ENCODE measurements around the gene PUS3. TPM values are rescaled to one million over a fixed set of nuclear protein-coding genes. Genes with fewer than 3 reads are reported as not detected.

Gene PUS3
- total and polyA plus RNA-seq, 8 donors = 8.7 to 19.1 (median 15.8) TPM

- no peak for ATAC-seq
- H3K27ac ChIP-seq = no peak overlapping the region
- H3K9me3 ChIP-seq = peaks cover 0 to 23% of the 10 kb centered on the region in 2 donors
- DNase-seq = no peak
- H3K4me1 ChIP-seq = no peaks in the 10 kb centered on the region
- intact Hi-C loops (cut with DNase I) = no loop called here
- H3K27me3 ChIP-seq = no peaks in the 10 kb centered on the region
- H3K4me3 ChIP-seq = no peak overlapping the region
- H3K36me3 ChIP-seq = no peaks in the 10 kb centered on the region
- no peak for TF ChIP-seq CTCF (IDR thresholded peaks at IDR 0.05)
Observed at GRCh38 chr11:125846188-125846587, 56.8 kb downstream of the PUS3 start.

Other genes starting within 250 kb of the PUS3 start
- not detected for gene ACRV1, start 222.4 kb downstream of the PUS3 start, total RNA-seq
- gene ACRV1, start 222.4 kb downstream of the PUS3 start, polyA plus RNA-seq (ENCODE audit: insufficient read length in 6 of 6) = 1 to 10 TPM in 2 of 6 donors, under 1 TPM in 4; 0.84 to 1.5 (median 0.96) TPM
- gene PATE1, start 156.9 kb downstream of the PUS3 start, total RNA-seq = not detected
- gene PATE1, start 156.9 kb downstream of the PUS3 start, polyA plus RNA-seq (ENCODE audit: insufficient read length in 6 of 6) = not detected
- not detected for gene PATE2, start 124.4 kb downstream of the PUS3 start, total RNA-seq
- gene PATE2, start 124.4 kb downstream of the PUS3 start, polyA plus RNA-seq (ENCODE audit: insufficient read length in 6 of 6) = under 1 TPM in 2 of 6 donors, not detected in 4; 0.07 to 0.10 TPM
- not detected for gene PATE3, start 115.1 kb downstream of the PUS3 start, total RNA-seq
- not detected for gene PATE3, start 115.1 kb downstream of the PUS3 start, polyA plus RNA-seq (ENCODE audit: insufficient read length in 6 of 6)
- not detected for gene PATE4, start 69.9 kb downstream of the PUS3 start, total RNA-seq
- gene PATE4, start 69.9 kb downstream of the PUS3 start, polyA plus RNA-seq (ENCODE audit: insufficient read length in 6 of 6) = under 1 TPM in 4 of 6 donors, not detected in 2; 0.17 to 0.24 (median 0.22) TPM
- 1 to 10 TPM; 3.4 to 4.9 TPM for gene HYLS1, start 15.5 kb downstream of the PUS3 start, total RNA-seq
- gene HYLS1, start 15.5 kb downstream of the PUS3 start, polyA plus RNA-seq (ENCODE audit: insufficient read length in 6 of 6) = 10 to 100 TPM in 4 of 6 donors, 1 to 10 TPM in 2; 8.9 to 14.4 (median 10.1) TPM
- under 1 TPM in 1 of 2 donors, not detected in 1; 0.47 TPM for gene DDX25, start 1.3 kb upstream of the PUS3 start, total RNA-seq
- gene DDX25, start 1.3 kb upstream of the PUS3 start, polyA plus RNA-seq (ENCODE audit: insufficient read length in 6 of 6) = 1 to 10 TPM; 1.1 to 2.5 (median 2.0) TPM
- gene VSIG10L2, start 42.8 kb upstream of the PUS3 start, total RNA-seq = under 1 TPM in 1 of 2 donors, not detected in 1; 0.21 TPM
- under 1 TPM in 2 of 6 donors, not detected in 4; 0.03 to 0.20 TPM for gene VSIG10L2, start 42.8 kb upstream of the PUS3 start, polyA plus RNA-seq (ENCODE audit: insufficient read length in 6 of 6)
- gene CDON, start 159.7 kb upstream of the PUS3 start, total RNA-seq = 10 to 100 TPM; 10.7 to 16.3 TPM
- gene CDON, start 159.7 kb upstream of the PUS3 start, polyA plus RNA-seq (ENCODE audit: insufficient read length in 6 of 6) = 10 to 100 TPM in 4 of 6 donors, 1 to 10 TPM in 2; 8.6 to 13.0 (median 11.1) TPM